Hematopoietic multipotent progenitor cell (in vitro differentiated cells): ENCODE measurements around the gene DESI1. TPM values are rescaled to one million over a fixed set of nuclear protein-coding genes. Genes with fewer than 3 reads are reported as not detected.
"Not testable (repeated sequence)": the region's sequence is repeated elsewhere in the genome, so short reads cannot be mapped to it uniquely, and the experiment has no call there.

Experiments used
- DNase-seq, 3 donors: peaks; one replicate each; pipeline ENCODE4 v3.0.0-alpha.2; 2011 to 2015; ENCODE audit warnings: low read depth in 2 of 3, low spot score in 2 of 3
- total RNA-seq: library from RNA; depleted of rRNA; stranded (reverse); fragments of >200 nt; gene quantifications from one replicate; pipeline ENCODE4 v1.2.3, GENCODE V29; 2012

The DESI1 gene
- 6.7 TPM for total RNA-seq

- DNase-seq: no peak
Observed at GRCh38 chr22:41620589-41621098, at the start of gene DESI1. TSS of gene DESI1 (minus strand) at chr22:41621043. CDS start at chr22:41620839, 204 bp downstream.

GRCh38 chr22:41668971-41669911, 48.4 kb upstream of the DESI1 start:
- DNase-seq: no peak

- no peak for DNase-seq
Observed at GRCh38 chr22:41664951-41665350, 44.1 kb upstream of the DESI1 start.

- DNase-seq: no peak
Observed at GRCh38 chr22:41664490-41664889, 43.6 kb upstream of the DESI1 start.

- not testable (repeated sequence) for DNase-seq
Observed at GRCh38 chr22:41663594-41663993, 42.8 kb upstream of the DESI1 start.

- no peak for DNase-seq
Observed at GRCh38 chr22:41661713-41662112, 40.9 kb upstream of the DESI1 start.

GRCh38 chr22:41661088-41661487, 40.2 kb upstream of the DESI1 start:
- DNase-seq: no peak

GRCh38 chr22:41660416-41660815, 39.6 kb upstream of the DESI1 start:
- no peak for DNase-seq

GRCh38 chr22:41659941-41660340, 39.1 kb upstream of the DESI1 start:
- no peak for DNase-seq

GRCh38 chr22:41658869-41659268, 38.0 kb upstream of the DESI1 start:
- no peak for DNase-seq

- DNase-seq: no peak
Observed at GRCh38 chr22:41657709-41658108, 36.9 kb upstream of the DESI1 start.

- no peak for DNase-seq
Observed at GRCh38 chr22:41656556-41656955, 35.7 kb upstream of the DESI1 start.

GRCh38 chr22:41654322-41654721, 33.5 kb upstream of the DESI1 start:
- no peak for DNase-seq

GRCh38 chr22:41650821-41651220, 30.0 kb upstream of the DESI1 start:
- no peak for DNase-seq

GRCh38 chr22:41650229-41650628, 29.4 kb upstream of the DESI1 start:
- no peak for DNase-seq

GRCh38 chr22:41648432-41648831, 27.6 kb upstream of the DESI1 start:
- no peak for DNase-seq

- no peak for DNase-seq
Observed at GRCh38 chr22:41647771-41648170, 26.9 kb upstream of the DESI1 start.

GRCh38 chr22:41642331-41643110, 21.7 kb upstream of the DESI1 start:
- no peak for DNase-seq

GRCh38 chr22:41641854-41642253, 21.0 kb upstream of the DESI1 start:
- DNase-seq: no peak

- DNase-seq: no peak
Observed at GRCh38 chr22:41638748-41639147, 17.9 kb upstream of the DESI1 start.

- no peak for DNase-seq
Observed at GRCh38 chr22:41638124-41638523, 17.3 kb upstream of the DESI1 start.
